RPMI7951 (cell line): ENCODE results near the gene TERT. TPM values are rescaled to one million over a fixed set of nuclear protein-coding genes. Genes with fewer than 3 reads are reported as not detected.
"Not testable (repeated sequence)": the region's sequence is repeated elsewhere in the genome, so short reads cannot be mapped to it uniquely, and the experiment has no call there.

Experiments
- DNase-seq: peaks from one replicate; pipeline ENCODE4 v3.0.0-alpha.2; 2012; ENCODE audit warnings: low read depth
- total RNA-seq: library from RNA; depleted of rRNA; stranded (reverse); fragments of >200 nt; shearing (Covaris generic); gene quantifications from 2 replicates; pipeline ENCODE4 v1.2.3, GENCODE V29; 2014; rRNA removed

The TERT gene
- not detected in 2 replicates for total RNA-seq

GRCh38 chr5:1294835-1295649 is at the start of gene TERT:
Gene TERT, minus strand, starts transcription at chr5:1295068. Its CDS starts 79 bp downstream, at chr5:1294989.
- no peak for DNase-seq

DNA sequence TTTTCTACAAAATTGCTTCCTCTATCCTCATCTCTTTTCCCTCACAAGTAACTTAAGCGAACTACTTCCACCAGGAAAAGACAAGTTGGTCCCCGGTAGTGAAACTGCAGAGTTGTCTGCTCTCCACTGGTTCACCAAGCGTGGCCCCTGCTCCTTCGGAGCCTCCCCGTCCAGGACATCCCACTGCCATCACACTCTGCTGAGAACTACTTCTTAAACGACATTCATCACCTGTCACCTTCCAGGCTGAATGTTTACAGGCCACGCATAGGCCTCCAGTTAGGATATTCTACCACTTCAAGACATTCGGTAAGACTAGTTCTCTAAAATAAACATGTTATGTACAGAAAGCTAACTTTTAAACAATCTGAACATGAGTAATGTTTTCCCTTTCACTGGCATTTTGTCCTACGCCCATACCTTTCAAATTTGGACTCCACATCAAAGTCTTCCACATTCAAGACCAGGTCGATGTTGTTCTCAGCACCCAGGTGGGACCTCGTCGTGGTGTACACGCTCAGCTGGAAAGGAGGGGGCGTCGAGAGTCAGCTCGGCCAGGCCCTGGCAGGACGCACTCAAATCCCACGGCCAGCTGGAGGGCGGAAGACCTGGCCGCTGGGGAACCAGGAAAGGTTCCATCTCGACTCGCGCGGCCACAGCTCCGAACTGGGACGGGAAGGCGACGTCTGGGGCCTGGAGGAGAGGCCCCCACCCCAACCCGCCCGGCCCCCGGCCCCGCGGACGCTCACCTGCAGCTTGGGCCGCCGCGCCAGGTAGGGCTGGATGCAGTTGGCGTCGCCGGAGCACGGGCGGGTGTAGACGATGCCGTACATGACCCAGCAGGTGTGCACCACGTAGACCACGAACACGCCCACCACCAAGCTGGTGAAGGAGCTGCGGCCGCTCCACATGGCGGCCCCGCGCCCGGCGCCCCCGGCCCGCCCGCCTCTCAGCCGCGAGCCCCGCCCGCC is 49.3 kb upstream of the TERT start:
- DNase-seq, result no peak

DNA sequence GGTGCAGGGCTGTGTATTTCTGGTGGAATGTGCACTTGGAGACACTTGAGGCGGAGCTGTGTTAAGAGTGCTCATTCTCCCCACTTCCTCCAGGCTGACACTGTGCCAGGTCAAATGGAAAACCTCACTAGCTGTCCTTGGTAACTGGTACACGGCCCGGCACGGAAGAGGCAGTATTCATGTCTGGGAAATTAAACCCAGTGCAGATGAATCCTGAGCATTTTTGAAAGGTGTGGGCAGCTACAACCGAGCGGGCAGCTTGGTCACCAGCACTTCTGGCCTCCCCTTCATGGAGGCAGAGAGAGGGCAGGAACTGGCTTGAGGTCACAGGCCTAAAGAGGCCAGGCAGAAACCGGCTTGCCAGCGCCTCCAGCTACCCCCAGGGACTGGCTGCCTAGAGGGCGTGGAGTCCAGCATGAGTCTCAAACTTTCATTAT is 48.5 kb upstream of the TERT start:
- no peak for DNase-seq

- DNase-seq, result not testable (repeated sequence)
Measured at GRCh38 chr5:1342711-1343110, 47.8 kb upstream of the TERT start.

GRCh38 chr5:1342268-1342667 is 47.4 kb upstream of the TERT start:
- DNase-seq, result no peak

DNA sequence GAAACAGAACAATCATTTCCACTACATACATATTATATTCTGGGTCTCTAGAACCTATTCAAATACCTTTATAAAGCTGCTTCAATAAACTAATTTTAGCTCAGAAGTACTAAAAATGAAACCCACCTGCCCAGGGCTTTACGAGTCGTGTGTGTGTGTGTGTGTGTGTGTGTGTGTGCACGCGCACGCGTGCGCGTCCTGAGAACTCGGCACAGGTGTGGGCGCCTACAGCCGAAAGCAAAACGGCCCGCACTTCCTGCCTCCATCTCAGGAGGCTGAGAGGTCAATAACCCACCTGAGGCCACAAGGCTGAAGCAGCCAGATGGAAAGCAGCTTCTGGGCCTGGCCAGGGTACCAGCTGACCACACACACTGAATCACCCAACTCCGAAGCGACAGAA is 47.0 kb upstream of the TERT start:
- no peak for DNase-seq

DNA sequence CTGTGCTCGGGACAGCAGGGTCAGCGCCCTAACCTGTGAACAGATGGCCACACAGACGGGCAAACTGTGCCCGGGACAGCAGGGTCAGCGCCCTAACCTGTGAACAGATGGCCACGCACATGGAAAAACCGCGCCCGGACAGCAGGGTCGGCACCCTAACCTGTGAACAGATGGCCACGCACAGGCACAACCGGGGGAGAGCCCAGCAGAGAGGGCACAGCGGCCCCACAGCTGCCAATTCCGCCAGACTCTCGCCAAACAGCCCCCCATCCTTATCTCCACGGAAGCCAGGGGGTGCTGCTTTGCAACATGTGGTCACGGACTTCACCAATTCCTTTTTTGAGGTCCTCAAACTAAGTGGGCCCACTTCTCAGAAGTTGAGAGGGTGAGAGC is 44.9 kb upstream of the TERT start:
- DNase-seq, result not testable (repeated sequence)

DNA sequence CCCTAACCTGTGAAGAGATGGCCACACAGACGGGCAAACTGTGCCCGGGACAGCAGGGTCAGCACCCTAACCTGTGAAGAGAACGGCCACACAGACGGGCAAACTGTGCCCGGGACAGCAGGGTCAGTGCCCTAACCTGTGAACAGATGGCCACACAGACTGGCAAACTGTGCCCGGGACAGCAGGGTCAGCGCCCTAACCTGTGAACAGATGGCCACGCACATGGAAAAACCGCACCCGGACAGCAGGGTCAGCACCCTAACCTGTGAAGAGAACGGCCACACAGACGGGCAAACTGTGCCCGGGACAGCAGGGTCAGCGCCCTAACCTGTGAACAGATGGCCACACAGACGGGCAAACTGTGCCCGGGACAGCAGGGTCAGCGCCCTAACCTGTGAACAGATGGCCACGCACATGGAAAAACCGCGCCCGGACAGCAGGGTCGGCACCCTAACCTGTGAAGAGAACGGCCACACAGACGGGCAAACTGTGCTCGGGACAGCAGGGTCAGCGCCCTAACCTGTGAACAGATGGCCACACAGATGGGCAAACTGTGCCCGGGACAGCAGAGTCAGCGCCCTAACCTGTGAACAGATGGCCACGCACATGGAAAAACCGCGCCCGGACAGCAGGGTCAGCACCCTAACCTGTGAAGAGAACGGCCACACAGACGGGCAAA is 44.4 kb upstream of the TERT start:
- not testable (repeated sequence) for DNase-seq

- no peak for DNase-seq
Measured at GRCh38 chr5:1338506-1339070, 43.7 kb upstream of the TERT start.

- DNase-seq, result no peak
Measured at GRCh38 chr5:1338196-1338490, 43.3 kb upstream of the TERT start.

DNA sequence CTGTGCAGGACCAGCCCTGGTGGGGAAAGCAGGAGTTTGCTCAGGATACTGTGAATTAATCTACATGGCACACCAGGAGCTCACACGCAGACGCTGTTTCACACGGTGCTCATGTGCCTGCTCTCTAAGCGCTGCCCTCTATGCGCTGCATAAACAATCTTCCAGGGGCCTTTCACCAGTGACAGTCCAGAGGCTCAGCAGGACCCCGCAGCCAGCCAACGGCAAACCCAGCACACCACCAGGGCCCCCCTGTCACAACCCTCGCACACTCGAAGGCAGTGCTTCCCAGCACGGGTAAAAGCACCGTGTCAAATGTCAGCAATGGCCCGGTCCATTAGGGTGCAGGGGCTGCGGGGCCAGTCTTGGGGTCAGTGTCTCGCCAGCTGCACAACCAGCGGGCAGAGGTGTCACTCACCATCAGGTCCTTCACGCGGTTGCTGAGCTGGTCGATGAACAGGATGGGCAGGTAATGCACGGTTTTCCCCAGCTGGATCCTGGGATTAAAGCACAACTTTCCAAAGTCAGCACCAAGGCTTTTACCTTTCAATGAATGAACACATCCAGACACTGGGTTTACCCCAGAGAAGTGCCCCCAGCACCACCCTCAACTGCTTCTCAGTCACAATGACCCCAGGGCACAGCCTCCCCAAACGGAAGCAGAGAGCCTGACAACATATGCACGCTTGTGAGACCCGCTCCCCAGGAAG is 42.8 kb upstream of the TERT start:
- DNase-seq, result no peak

DNA sequence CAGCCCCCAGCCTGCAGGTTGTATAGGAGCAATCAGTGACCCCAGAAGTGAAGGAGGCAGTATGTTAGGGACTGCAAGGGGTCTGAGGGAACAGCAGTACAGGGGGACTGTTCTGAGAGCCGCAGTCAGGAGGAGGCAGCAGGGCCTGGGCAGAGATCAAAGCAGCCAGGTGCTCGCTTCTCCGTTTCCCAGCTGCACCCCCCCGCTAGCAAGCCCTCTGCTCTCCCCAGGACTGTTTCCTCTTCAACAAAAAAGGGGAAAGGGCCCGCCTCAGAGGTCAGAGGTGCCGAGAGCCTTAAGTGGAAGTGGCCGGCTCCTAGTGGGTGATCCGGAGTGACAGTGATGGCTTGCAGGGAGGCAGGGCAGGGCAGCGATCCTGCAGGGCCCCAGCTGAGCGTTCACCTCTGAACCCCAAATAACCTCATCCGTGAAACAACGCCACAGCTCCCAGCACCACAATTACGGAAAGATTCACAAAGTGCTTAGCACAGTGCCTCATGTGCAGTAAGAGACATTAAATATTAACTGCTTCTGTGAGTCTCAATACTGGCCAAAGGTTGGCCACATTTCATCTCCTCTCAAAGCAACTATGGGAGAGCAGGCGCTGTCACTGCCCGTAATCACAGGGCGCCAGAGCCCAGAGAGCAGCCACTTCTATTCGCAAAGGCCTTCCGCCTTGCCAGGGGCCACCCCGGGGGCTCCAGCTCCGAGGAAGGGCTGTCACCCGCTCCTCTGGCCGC is 42.1 kb upstream of the TERT start:
- DNase-seq, result no peak

DNA sequence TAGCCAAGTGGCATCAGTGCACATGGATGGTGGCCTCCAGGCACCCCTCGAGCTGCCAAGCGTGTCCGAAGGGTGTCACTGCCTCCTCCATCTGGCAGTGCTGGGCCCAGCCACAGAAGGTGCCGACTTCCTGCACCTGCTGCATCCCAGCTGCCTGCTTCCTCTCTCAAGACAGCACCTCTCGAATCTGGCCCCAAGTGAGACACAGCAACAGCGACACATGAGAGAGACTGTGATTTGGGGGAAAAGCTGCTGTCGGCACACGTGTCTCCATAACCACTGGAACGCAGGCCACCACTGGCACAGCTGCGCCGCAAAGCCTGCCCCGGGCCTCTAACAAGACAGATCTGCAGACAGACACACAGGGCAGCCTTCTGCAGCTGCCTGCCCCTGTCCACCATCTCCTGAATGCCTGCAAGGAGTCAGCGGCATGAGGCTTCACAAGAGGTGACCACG is 41.3 kb upstream of the TERT start:
- DNase-seq, result no peak

GRCh38 chr5:1335540-1336095 is 40.8 kb upstream of the TERT start:
- no peak for DNase-seq

GRCh38 chr5:1334831-1335539 is 40.1 kb upstream of the TERT start:
- DNase-seq, result no peak

GRCh38 chr5:1333986-1334385 is 39.1 kb upstream of the TERT start:
- no peak for DNase-seq

DNA sequence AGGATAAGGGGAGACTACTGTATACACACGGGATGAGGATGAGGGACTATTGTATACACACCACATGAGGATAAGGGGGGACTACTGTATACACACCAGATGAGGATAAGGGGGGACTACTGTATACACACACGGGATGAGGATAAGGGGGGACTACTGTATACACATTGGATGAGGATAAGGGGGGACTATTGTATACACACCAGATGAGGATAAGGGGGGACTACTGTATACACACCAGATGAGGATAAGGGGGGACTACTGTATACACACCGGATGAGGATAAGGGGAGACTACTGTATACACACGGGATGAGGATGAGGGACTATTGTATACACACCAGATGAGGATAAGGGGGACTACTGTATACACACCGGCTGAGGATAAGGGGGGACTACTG is 38.4 kb upstream of the TERT start:
- peak; percentile 36 for DNase-seq

- peak; percentile 61 for DNase-seq
Measured at GRCh38 chr5:1332461-1333001, 37.7 kb upstream of the TERT start.

DNA sequence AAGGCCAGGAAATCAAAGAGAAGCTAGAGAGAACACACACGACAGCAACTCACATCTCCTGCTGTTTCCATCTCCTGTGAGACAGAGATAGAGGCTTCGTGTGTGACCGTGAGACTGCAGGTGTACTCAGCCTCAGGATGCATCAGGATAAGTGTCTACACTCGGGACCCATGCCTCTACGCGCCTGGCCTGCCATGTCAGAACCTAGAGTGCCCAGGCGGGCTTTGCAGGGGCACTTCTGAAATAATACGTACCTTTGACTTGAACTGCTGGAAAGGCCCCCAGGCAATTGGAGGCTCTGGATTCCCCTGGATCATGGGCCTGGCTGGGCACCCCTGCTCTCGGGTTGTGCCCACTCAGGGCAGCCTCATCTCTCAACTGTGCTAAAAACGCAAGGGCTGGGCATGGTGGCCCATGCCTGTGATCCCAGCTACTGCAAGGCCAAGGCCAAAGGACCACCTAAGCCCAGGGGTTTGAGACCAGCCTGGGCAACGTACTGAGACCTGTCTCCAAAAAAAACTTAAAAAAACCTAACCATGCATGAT is 37.1 kb upstream of the TERT start:
- no peak for DNase-seq
